CD4-positive, alpha-beta T cell treated with Interleukin-15 for 4 hours (primary cell): ENCODE data around the gene HIGD1B.

ENCODE experiments used
- DNase-seq: peaks from one replicate; pipeline ENCODE4 v3.0.0-alpha.2; 2020; ENCODE audit warnings: low spot score

The HIGD1B gene

DNA sequence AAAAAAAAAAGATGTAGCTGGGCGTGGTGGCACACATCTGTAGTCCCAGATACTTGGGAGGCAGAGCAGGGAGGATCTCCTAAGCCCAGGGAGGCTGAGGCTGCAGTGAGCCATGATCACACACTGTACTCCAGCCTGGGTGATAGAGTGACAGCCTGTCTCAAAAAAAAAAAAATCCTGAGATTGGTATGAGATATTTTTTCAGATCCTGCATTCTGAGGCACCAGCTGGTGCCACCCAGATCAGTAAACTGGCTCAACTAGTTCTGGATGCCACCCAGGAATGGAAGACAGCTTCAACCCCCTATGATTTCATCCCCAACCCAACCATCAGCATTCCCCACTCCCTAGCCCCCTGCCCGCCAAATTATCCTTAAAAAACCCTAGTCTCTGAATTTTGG lies 10.5 kb upstream of the HIGD1B start:
- DNase-seq: no peak

DNA sequence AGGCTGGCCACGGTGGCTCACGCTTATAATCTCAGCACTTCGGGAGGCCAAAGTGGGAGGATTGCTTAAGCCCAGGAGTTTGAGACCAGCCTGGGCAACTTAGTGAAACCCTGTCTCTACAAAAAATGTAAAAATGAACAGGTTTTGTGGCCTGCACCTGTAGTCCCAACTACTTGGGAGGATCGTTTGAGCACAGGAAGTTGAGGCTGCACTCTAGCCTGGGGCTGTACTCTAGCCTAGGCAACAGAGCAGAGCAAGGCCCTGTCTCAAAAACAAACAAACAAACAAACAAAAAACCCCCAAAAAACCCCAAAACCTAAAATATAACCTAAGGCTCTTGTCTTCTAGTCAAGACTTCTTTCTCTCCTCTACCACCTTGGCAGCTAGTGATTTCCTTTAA lies 7.4 kb upstream of the HIGD1B start:
- no peak for DNase-seq

DNA sequence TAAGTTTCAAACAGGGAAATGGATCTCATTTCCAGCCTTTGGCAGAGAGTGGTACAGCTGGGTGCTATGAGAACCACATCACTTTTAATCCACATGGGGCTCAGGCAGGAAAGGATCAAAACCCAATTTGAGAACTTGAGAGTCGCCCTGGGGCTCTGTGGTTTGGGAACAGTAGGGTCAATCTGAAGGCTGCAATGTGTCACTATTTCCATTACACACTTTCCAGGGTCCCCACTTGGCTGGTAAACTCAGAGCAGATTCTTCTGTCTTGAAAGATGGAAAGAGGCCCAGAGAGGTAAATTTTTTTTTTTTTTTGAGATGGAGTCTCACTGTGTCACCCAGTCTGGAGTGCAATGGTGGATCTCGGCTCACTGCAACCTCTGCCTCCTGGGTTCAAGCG lies 6.7 kb upstream of the HIGD1B start:
- DNase-seq: no peak

DNA sequence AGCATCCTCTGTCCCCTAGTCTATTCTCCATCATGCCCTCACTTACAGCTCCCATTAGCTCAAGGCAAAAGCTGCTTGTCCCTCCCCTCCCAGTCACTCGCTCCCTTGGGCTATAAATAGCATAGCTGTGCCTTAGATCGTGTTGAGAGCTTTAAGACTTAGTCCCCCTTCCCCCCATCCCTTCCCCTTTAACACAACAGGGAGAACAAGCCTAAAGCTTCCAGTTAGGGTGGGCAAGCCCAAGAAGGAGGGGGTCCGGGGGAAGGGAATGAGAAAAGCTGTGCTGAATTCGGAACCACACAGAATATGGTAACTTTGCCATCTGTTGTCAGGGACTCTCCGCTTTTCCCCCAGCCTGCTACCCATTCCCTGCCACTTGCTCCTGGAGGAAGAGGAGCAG lies 4.9 kb upstream of the HIGD1B start:
- DNase-seq: no peak

DNA sequence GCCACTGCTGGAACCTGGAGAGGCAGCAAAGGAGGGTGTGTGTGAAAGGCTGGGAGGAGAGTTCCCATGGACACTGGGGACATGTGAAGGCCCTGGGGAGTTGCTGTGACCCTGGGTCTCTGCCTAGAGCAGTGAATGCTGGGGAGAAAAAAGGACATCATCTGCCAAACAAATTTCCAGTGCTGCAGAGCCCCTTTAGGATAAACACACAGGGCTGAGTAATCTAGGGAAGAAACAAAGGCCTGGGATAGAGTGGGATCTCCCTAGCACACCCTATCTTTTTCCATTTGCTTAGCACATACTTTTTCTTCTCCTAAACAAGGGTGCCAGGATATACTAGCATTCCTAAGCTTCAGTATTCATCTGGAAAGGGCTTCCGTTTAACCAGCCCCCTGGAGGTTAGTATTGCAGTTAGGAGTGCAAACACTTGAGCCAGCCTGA lies 3.3 kb upstream of the HIGD1B start:
- DNase-seq: no peak

DNA sequence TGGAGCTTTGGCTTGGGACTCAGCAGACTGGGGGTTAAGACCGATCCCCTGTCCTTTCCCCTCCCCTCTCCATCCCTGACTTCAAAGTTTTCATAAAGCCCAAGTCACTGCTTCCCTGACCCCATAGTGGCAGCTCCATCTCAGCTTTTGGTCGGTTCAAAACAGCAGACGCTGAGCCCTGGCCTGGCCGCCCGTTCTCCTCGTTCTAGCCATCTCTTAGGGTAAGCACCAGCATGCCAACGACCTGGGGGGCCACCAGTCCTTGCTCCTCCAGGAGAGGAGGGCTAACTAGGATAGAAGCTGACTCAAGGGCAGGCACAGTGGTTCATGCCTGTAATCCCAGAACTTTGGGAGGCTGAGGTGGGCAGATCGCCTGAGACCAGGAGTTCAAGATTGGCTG lies 1.5 kb upstream of the HIGD1B start:
- DNase-seq: no peak

DNA sequence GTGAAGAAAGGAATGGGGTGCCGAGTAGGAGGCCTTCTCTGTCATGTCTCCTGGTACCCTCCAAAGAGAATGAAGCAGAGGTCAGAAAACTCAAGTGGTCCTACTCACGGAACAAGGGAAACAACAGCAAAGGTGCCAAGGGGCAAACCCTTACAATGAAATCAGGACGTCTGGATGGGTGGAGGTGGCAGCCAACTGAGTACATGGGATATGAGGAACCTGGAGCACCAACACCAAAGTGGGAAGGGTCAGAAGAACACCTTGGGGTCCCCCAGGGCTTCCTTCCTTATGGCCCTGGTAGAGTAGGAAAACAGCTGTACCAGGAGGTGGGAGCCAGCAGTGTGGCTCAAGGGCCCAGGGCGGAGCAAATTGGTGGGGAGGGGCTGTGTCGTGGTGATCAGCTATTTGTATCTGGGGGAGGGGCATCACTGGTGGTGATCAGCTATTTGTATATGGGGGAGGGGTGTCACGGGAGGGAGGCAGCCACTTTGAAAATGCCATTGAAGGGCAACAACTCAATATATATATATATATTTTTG lies 643 bp downstream of the HIGD1B start:
- DNase-seq: no peak

DNA sequence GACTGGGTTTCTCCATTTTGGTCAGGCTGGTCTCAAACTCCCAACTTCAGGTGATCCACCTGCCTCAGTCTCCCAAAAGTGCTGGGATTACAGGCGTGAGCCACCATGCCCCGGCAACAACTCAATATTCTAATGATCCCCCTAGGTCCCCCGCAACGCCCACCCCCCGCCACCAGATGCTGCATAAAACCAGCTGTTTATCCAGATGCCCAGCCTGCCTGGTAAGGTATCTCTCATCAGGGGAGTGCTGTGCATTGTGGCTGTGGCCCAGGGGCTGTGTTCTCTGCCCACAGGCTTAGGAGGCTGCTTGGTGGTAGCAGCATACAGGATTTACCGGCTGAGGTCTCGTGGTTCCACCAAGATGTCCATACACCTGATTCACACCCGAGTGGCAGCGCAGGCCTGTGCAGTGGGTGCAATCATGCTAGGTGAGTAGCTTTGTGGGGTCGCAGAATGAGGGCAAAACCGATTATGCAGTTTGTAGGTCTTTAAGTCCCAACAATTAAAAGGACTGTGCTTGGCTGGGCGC lies 1.3 kb downstream of the HIGD1B start:
- DNase-seq: no peak

DNA sequence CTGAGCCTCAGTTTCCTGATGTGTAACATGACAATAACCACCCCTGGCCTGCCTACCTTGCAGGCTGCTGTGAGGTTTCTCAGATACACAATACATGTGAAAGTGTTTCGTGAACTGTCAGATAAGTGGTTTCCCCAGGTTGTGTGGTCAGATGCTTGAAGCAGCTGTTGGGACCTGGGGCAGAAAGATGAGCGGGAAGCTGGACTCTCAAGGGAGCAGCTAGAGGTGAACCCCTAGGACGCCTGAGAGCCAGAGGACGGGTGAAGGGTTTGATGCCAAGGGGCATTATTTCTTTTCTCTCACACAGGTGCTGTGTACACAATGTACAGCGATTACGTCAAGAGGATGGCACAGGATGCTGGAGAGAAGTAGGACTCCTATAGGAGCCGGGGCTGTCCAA lies 2.3 kb downstream of the HIGD1B start:
- no peak for DNase-seq

DNA sequence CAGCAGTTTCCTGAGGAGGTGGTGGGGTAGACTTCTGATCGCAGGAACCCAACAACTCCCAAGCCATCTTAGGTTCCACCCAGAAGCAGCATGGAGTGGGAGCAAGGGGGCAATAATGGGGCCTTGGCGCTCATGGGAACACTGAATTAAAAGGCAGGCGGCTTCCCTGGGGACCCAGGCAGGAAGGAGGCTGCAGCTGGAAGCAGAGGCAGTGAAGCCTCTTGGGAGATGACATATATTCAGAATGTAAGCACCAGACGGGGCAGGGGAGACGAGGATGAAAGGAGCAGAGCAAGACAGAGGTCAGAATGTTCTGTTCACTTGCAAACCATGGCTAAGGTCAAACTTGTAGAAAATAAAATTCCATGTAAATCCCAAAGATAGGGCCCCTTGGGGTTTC lies 2.9 kb downstream of the HIGD1B start:
- no peak for DNase-seq

DNA sequence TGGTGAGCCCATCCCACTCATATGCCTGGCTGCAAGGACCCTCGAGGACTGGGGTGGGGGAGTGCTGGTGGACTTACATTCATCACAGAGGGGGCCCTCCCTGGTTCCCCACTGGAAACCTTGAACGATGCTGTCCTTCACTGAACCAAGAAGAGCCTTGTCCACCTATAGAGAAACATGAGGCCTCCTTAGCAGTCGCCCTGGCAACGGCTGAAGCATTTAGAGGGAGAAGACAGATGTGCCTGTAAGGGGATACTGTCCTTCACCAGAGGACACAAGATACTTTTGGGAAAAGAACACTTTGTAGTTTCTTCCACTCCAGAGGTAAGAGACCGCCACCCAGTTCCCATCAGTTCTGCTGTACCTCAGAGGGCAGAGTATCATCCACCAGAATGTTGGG lies 6.5 kb downstream of the HIGD1B start:
- DNase-seq: no peak

DNA sequence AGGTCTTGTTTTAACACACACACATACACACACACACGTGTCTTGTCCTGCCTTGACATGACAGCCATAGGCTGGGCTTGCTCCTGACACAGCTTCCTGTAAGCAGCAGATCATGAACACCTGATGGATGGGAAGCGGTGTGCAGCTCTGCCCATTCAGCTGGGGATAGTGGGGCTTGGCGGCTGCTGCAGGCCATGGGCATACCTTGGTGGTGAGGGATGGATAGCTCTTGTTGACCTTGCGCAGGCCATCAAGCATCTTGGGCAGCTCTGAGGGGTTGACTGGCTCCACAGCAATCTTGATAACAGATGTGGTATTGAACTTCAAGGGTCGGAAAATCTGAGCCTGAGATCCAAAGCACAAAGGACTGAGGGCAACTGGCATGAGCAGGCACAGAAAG lies 12.0 kb downstream of the HIGD1B start:
- no peak for DNase-seq

DNA sequence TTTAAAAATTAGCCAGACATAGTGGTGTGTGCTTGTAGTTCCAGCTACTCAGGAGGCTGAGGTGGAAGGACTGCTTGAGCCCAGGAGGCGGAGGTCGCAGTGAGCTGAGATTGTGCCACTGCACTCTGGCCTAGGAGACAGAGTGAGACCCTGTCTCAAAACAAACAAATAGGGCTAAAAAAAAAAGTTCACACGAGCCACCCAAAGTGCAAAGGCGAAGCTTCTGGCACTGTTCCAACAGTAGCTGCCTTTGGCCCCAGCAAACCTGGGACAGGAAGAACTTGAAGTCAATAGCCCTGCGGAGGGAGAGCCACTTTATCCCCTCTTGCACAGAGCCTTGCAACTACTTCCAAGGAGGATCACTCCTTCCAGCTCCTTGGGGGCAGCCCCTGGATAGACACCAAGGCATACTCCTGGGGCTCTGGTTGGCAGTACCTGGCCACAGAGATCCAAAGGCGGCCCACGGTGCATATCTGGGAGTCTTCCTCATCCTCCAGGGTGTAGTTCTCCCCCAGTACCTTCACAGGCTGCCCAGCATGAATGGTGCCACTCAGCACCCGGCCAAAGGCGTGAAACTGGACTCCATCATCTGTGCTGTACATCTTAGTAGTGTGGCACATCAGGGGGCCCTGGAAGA lies 14.7 kb downstream of the HIGD1B start:
- no peak for DNase-seq

DNA sequence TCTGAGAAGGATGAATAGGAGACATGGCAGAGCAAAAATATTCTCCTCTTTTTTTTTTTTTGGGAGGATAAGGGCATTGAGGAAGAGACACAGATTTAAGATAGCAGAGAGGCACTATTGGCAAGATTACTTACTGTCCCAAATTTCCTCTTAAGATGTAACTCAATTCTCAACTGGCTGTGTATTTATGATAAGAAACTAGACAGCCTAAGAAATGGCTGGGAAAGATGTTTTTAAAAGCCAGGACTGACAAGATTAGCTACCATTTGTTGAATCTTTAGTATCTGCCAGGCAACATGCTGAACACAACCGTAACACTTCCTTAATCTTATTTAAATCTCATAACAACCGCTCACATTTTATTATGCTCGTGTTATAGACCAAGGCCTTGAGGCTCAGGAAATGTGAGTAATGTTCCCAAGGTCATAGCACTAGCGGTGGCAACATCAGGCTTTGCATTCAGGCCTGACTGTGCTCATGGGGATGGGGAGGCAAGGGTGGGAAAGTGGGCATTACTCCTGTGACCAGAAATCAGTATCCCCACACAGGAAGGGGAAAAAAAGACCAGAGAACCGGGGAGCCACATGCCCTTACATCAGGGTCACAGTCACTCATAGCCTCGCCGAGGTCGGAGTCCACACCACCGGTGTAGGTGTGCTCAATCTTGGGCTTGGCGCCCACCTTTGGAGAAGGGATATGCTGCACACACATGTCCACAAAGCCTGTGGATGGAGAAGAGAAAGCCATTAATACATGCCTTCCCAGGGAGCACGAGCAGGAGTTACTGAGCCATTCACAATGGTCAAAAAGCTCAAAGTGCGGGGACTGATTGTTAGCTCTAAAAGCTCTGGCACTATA lies 15.6 kb downstream of the HIGD1B start:
- no peak for DNase-seq

DNA sequence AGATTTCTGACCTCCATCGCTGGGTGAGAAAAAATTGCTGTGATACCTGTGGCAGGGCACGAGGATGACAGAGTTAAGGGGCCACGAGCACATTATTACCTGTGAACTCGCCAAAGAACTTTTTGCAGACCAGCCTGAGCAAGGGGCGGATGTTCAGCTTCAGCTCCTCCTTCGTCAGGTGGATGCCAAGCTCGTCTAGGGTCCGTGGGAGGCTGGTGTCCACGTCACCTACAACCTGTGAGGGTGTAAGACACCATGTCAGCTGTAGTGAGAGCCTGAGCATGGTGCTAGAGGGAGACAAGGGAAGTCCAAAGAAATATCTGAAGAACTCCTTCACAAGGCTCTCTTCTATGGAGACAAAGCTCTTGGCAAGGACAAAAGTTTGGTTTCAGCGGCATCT lies 17.1 kb downstream of the HIGD1B start:
- no peak for DNase-seq

DNA sequence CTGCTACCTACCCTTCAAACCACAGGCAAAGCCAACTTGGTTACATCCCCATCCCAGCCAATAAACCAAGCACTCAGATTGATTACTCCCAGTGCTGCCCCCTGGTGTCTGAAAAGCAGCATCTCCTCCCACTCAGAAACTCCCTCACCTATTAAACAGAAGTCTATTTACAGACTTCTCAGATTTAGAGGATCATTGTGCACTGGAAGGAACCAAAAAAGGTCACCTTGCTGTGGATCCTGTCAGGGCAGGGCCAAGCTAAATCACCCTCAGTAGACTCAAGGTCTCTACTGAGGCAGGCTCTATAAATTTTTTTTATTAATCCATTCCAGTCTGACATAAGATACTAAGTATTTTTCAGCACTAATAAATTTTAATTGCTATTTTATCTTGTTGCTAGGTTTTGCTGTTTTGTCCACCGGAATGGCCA lies 17.6 kb downstream of the HIGD1B start:
- peak; percentile 74 for DNase-seq

DNA sequence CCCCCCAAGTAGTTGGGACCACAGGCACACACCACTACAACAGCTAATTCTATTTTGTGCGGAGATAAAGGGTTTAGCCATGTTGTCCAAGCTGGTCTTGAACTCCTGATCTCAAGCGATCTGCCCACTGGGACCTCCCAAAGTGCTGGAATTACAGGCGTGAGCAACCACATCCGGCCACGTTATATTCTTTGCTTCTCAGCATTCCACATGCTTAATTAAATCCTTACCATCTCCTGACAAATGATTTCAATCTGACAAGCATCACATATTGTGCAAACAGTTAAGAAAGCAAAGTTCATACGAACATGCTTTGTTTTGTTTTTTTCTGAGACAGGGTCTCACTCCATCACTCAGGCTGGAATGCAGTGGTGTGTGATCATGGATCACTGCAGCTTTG lies 18.2 kb downstream of the HIGD1B start:
- DNase-seq: no peak

DNA sequence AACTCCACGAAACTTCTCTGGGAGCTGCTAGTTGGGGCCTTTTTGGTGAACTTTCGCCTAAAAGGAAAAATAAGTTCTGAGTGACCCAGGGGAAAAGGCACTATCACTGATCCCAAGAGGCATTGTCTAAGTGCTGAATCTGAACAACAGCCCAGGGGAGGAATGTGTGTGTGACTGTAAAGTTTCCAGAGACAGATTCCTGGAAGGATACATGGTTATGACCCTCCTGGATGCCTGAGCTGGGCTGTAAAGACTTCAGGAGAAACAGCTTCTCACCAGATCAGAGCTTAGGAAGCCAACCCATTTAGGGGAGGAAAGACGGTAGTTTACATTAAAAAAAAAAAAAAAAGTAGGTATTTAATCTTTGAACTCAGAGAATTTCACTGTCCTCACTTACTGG lies 20.2 kb downstream of the HIGD1B start:
- DNase-seq: no peak

DNA sequence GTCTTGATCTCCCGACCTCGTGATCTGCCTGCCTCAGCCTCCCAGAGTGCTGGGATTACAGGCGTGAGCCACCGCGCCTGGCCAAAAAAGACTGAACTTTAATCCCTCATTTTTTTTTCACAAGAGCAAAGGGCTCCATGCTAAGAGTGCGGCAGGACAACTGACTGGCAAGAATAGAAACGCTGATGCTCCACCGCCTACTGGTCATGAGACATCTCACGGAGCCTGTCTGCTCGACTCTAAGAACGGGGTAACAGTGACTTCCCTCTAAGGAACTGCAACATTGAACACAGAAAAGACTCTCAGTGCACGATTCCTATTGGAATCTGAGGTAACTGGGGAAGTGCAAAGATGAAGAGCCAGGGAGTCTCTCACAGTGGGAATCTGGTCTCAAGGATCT lies 23.9 kb downstream of the HIGD1B start:
- no peak for DNase-seq

DNA sequence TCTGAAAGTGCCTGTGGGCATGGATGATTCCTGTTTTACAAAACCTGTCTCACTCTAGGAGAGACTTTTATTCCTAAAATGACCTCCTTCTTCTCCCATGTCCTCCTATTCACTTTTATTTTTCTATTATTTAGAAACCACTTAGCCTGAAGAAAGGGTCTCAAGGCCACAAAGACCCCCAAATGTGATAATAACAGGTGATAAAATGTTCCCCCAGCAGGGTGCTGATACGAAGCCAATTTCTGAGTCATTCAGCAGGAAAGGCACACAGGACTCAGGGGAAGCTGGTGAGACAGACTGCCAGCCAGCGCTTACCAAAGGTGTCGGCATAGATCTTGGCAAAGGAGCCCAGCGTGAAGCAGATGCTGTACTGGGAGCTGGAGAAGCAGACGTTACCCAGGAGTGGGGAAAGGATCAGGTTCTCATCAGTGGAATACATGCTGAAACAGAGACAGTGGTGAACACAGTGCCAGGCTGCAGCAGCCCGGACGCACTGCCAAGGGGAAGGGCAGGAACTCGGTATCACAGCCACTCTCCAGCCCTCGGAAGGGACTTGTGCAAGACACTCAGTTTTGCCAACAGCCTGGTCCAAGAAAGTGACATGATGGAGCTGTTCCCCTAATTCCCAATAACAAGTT lies 24.6 kb downstream of the HIGD1B start:
- DNase-seq: no peak

DNA sequence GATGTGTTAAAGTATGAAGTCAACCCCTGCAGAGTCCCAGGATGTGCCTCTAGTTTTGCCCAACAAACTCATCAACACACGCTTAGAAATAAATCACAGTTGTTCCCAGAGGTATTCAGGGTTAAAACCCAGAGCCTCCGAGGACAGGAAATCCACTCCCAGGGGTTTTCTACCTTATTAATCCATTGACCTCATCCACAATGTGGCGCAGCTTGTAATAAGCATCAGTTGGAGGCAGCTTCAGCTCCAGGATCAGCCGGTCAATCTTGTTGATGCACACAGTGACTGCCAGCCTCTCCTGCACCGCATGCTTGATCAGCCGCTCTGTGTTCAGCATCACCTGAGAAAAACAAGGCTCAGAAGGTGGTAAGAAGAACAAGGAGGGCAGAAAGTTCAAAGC lies 28.1 kb downstream of the HIGD1B start:
- DNase-seq: no peak

DNA sequence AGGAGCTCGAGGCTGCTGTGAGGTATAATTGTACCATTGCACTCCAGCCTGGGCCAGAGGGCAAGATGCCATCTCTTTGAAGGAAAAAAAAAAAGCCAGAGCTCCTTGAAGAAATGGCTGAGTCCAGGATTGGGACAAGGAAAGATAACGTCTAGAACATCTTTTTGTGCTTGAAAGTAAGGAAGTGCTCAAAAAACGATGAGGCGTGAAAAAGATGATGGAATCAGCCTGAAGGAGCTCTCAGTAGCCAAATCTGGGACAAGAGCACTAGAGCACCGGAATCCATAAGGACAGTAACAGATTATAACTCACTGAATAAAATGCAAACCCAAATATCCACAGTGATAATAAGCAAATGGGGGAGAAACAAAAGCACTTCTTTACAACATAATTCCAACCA lies 29.4 kb downstream of the HIGD1B start:
- DNase-seq: no peak
